ENCODE measurements around the gene FARSB. TPM values are rescaled to one million over a fixed set of nuclear protein-coding genes. Genes with fewer than 3 reads are reported as not detected.
A peak's percentile ranks its signal among the peaks of the same experiment; 100 is the strongest.

The FARSB gene
- total RNA-seq, 1 experiment from 2014 or later, result 32.9 TPM

DNA sequence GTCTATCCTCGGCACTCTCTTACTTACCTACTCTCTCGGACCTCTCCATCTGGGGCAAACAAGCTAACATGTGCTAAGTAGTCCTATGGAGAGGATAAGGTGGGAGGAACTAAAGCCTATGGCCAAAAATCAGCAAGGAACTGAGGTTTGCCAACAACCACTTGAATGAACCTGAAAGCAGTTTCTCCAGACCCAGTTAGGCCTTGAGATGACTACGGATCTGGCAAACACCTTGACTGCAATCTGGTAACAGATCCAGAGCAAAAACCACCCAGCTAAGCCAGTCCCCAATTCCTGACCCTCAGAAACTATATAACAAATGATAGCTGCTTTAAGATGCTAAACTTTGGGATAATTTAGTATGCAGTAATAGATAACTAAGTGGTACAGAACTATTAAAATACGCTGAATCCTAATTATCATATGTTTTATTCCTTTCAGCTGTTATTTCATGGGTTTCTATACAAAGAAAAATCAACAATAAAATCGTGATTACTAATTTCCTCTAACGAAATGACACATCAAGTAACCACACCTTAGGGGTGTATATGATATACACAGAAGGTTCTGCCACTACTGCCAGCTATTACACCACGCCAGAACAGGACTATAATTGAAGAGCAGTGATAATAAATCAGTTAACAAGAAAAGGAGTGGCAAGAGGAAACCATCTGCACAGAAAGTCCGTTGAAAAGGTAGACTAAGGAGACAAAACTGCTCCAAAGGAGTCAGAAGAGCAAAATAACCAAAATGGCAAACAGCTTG, 3.2 kb downstream of the FARSB start:
- Histone ChIP-seq H3F3A (ENCODE audit: low read length, unreplicated experiment) (no peaks in the 10 kb centered on the region), H3K4me3 (ENCODE audit: low read length) (peak overlapping the region; percentile 97; the same call in 1 of the 2 replicates), H3K4me1 (ENCODE audit: insufficient read depth, low read length) (peaks cover 30% of the 10 kb centered on the region), H3K9ac (ENCODE audit: low read length) (no peak overlapping the region), H3K79me2 (ENCODE audit: low read length) (peaks cover 85% of the 10 kb centered on the region), H3K27ac (ENCODE audit: low read length) (no peak overlapping the region), H4K20me1 (ENCODE audit: low read length) (peaks cover 31% of the 10 kb centered on the region; the same call in 1 of the 2 replicates), H2AFZ (ENCODE audit: low read length) (no peak overlapping the region), H3K9me2 (replicated peaks; ENCODE audit: low read length) (no peaks in the 10 kb centered on the region), H3K9me3 (ENCODE audit: low read length) (no peaks in the 10 kb centered on the region), H3K36me3 (ENCODE audit: low read depth, low read length) (peaks cover 9% of the 10 kb centered on the region), H3K27me3 (ENCODE audit: low read length) (no peaks in the 10 kb centered on the region), H3K4me2 (ENCODE audit: low read length) (peak overlapping the region; percentile 98)
- ChIA-PET CTCF (no interaction called here), POLR2A (ENCODE audit: unreplicated experiment) (no interaction called here)
- BruUV-seq (replicated peaks), result no TSS peak
- no peak for DNase-seq
- intact Hi-C loops (cut with micrococcal nuclease), result no loop called here
- TF ChIP-seq EZH2 (IDR thresholded peaks at IDR 0.05; ENCODE audit: low read length, unreplicated experiment) (no peak), EZH2phosphoT487 (IDR thresholded peaks at IDR 0.05; ENCODE audit: borderline replicate concordance, low read length) (no peak)
- TF ChIP-seq, protein P1, sequence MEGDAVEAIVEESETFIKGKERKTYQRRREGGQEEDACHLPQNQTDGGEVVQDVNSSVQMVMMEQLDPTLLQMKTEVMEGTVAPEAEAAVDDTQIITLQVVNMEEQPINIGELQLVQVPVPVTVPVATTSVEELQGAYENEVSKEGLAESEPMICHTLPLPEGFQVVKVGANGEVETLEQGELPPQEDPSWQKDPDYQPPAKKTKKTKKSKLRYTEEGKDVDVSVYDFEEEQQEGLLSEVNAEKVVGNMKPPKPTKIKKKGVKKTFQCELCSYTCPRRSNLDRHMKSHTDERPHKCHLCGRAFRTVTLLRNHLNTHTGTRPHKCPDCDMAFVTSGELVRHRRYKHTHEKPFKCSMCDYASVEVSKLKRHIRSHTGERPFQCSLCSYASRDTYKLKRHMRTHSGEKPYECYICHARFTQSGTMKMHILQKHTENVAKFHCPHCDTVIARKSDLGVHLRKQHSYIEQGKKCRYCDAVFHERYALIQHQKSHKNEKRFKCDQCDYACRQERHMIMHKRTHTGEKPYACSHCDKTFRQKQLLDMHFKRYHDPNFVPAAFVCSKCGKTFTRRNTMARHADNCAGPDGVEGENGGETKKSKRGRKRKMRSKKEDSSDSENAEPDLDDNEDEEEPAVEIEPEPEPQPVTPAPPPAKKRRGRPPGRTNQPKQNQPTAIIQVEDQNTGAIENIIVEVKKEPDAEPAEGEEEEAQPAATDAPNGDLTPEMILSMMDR (conservative IDR thresholded peaks at IDR 0.05; ENCODE audit: low read depth, low read length), result no peak
- ATAC-seq, result no peak

DNA sequence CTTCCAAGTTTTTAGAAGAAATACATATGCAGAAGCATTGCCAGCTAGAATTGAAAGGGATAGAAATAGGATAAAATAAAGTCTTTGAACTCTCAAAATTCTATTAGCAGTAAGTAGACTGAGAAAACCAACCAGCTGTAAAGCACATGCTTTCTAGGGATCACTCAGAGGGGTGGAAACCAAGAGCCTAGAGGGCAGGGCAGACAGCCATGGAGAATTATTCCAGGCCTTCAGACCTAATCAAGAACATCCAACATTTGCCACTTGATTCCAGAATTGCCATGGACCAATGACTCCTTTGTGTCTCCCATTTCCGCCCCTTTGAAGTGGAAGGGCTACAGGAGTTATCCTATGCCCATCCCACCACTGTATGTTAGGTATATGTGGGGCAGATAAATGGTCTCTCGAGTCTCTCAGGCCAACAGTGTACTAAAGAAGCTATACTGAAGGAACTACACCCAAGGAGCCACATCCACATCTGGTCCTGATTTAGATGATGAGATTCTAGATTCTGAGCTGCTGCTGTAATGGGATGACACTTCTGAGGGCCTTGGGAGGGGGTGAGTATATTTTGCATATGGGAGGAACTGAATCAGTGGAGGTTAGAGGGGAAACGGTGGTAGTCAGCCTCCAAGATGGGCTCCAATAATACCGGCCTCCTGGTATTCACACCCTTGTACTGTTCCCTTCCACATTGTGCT, 4.0 kb downstream of the FARSB start:
- POLR2A ChIA-PET (ENCODE audit: unreplicated experiment), result no interaction called here

More for the DNA sequence above, 4.0 kb downstream of the FARSB start:
- Histone ChIP-seq H3K9ac (ENCODE audit: low read length) (no peak overlapping the region), H3K4me1 (ENCODE audit: insufficient read depth, low read length) (peaks cover 23% of the 10 kb centered on the region), H3K4me3 (ENCODE audit: low read length) (no peak overlapping the region), H3K4me2 (ENCODE audit: low read length) (no peak overlapping the region), H3K27ac (ENCODE audit: low read length) (no peak overlapping the region), H3K9me2 (replicated peaks; ENCODE audit: low read length) (no peaks in the 10 kb centered on the region), H3K9me3 (ENCODE audit: low read length) (no peaks in the 10 kb centered on the region), H3K36me3 (ENCODE audit: low read depth, low read length) (peaks cover 9% of the 10 kb centered on the region), H4K20me1 (ENCODE audit: low read length) (peaks cover 31% of the 10 kb centered on the region; the same call in 1 of the 2 replicates), H2AFZ (ENCODE audit: low read length) (no peak overlapping the region), H3K27me3 (ENCODE audit: low read length) (no peaks in the 10 kb centered on the region), H3F3A (ENCODE audit: low read length, unreplicated experiment) (no peaks in the 10 kb centered on the region), H3K79me2 (ENCODE audit: low read length) (peaks cover 78% of the 10 kb centered on the region)
- CTCF ChIA-PET, result no interaction called here
- TF ChIP-seq EZH2phosphoT487 (IDR thresholded peaks at IDR 0.05; ENCODE audit: borderline replicate concordance, low read length) (no peak), EZH2 (IDR thresholded peaks at IDR 0.05; ENCODE audit: low read length, unreplicated experiment) (no peak)
- TF ChIP-seq, protein P1 (conservative IDR thresholded peaks at IDR 0.05; ENCODE audit: low read depth, low read length), result no peak
- DNase-seq (no peak), ATAC-seq (no peak)
- no TSS peak for BruUV-seq (replicated peaks)
- intact Hi-C loops (cut with micrococcal nuclease), result no loop called here
